ENCODE measurements around the gene DHX36. TPM values are rescaled to one million over a fixed set of nuclear protein-coding genes. Genes with fewer than 3 reads are reported as not detected.

Gene DHX36
- total RNA-seq, 4 donors from 2014 or later: 33.7 to 115 (median 37.3) TPM

- no peak for DNase-seq (ENCODE audit: low spot score in 2 of 2)
- H3K4me3 ChIP-seq: no peak overlapping the region
- peaks cover 44% of the 10 kb centered on the region for H3K36me3 ChIP-seq
- no peaks in the 10 kb centered on the region for H3K9me3 ChIP-seq
- H3K4me1 ChIP-seq: no peaks in the 10 kb centered on the region
- H3K27ac ChIP-seq: no peak overlapping the region
- H3K27me3 ChIP-seq: no peaks in the 10 kb centered on the region
- TF ChIP-seq EP300 (IDR thresholded peaks at IDR 0.05) (no peak), POLR2A (IDR thresholded peaks at IDR 0.05) (no peak), POLR2AphosphoS5 (IDR thresholded peaks at IDR 0.05) (no peak), CTCF (IDR thresholded peaks at IDR 0.05) (no peak)
These were observed 13.4 kb downstream of the DHX36 start for GRCh38 chr3:154310840-154311239.

- Histone ChIP-seq H3K9me3 (no peaks in the 10 kb centered on the region), H3K36me3 (peaks cover 56% of the 10 kb centered on the region), H3K4me1 (no peaks in the 10 kb centered on the region), H3K4me3 (no peak overlapping the region), H3K27me3 (no peaks in the 10 kb centered on the region), H3K27ac (no peak overlapping the region)
- DNase-seq (ENCODE audit: low spot score in 2 of 2): no peak
- TF ChIP-seq POLR2AphosphoS5 (IDR thresholded peaks at IDR 0.05): no peak
These were observed 16.9 kb downstream of the DHX36 start for GRCh38 chr3:154307363-154307762.

- Histone ChIP-seq H3K4me1 (no peaks in the 10 kb centered on the region), H3K27me3 (no peaks in the 10 kb centered on the region), H3K36me3 (peaks cover 74% of the 10 kb centered on the region), H3K4me3 (no peak overlapping the region), H3K9me3 (no peaks in the 10 kb centered on the region), H3K27ac (no peak overlapping the region)
- WGBS: 96% methylated on average over 3 of the region's 3 CpGs
- TF ChIP-seq CTCF (IDR thresholded peaks at IDR 0.05) (no peak), EP300 (IDR thresholded peaks at IDR 0.05) (no peak), POLR2AphosphoS5 (IDR thresholded peaks at IDR 0.05) (no peak), POLR2A (IDR thresholded peaks at IDR 0.05) (no peak)
- DNase-seq (ENCODE audit: low spot score in 2 of 2): no peak
These were observed 19.4 kb downstream of the DHX36 start for GRCh38 chr3:154304936-154305335.

- DNase-seq (ENCODE audit: low spot score in 2 of 2): no peak
- Histone ChIP-seq H3K27ac (no peak overlapping the region), H3K4me3 (no peak overlapping the region), H3K36me3 (peaks cover 73% of the 10 kb centered on the region), H3K9me3 (no peaks in the 10 kb centered on the region), H3K4me1 (no peaks in the 10 kb centered on the region), H3K27me3 (no peaks in the 10 kb centered on the region)
- TF ChIP-seq POLR2A (IDR thresholded peaks at IDR 0.05) (no peak), POLR2AphosphoS5 (IDR thresholded peaks at IDR 0.05) (no peak), CTCF (IDR thresholded peaks at IDR 0.05) (no peak), EP300 (IDR thresholded peaks at IDR 0.05) (no peak)
These were observed 20.0 kb downstream of the DHX36 start for GRCh38 chr3:154304116-154304786.

GRCh38 chr3:154301561-154301960, 22.7 kb downstream of the DHX36 start:
- 80% methylated on average over 3 of the region's 3 CpGs for WGBS
- no peak overlapping the region for H3K4me3 ChIP-seq
- H3K9me3 ChIP-seq: no peaks in the 10 kb centered on the region
- TF ChIP-seq POLR2AphosphoS5 (IDR thresholded peaks at IDR 0.05): no peak
- TF ChIP-seq CTCF (IDR thresholded peaks at IDR 0.05): no peak
- TF ChIP-seq EP300 (IDR thresholded peaks at IDR 0.05): no peak
- H3K27me3 ChIP-seq: no peaks in the 10 kb centered on the region
- peaks cover 87% of the 10 kb centered on the region for H3K36me3 ChIP-seq
- DNase-seq (ENCODE audit: low spot score in 2 of 2): no peak
- H3K27ac ChIP-seq: no peak overlapping the region
- no peaks in the 10 kb centered on the region for H3K4me1 ChIP-seq

- H3K4me3 ChIP-seq: no peak overlapping the region
- whole genome bisulfite sequencing: 94% methylated on average over 2 of the region's 2 CpGs
- H3K27ac ChIP-seq: no peak overlapping the region
- TF ChIP-seq EP300 (IDR thresholded peaks at IDR 0.05) (no peak), POLR2A (IDR thresholded peaks at IDR 0.05) (no peak), POLR2AphosphoS5 (IDR thresholded peaks at IDR 0.05) (no peak)
- no peaks in the 10 kb centered on the region for H3K9me3 ChIP-seq
- no peaks in the 10 kb centered on the region for H3K4me1 ChIP-seq
- DNase-seq (ENCODE audit: low spot score in 2 of 2): no peak
- H3K36me3 ChIP-seq: peaks cover 85% of the 10 kb centered on the region
- no peaks in the 10 kb centered on the region for H3K27me3 ChIP-seq
These were observed 30.3 kb downstream of the DHX36 start for GRCh38 chr3:154294016-154294415.

Data from suprapubic skin (tissue), 4 donors.